ENCODE data around the gene INO80E. TPM values are rescaled to one million over a fixed set of nuclear protein-coding genes. Genes with fewer than 3 reads are reported as not detected.
"Not testable (repeated sequence)": the region's sequence is repeated elsewhere in the genome, so short reads cannot be mapped to it uniquely, and the experiment has no call there.

Gene INO80E
- total RNA-seq, 1 donor from 2014 or later: 29.0 TPM

DNA sequence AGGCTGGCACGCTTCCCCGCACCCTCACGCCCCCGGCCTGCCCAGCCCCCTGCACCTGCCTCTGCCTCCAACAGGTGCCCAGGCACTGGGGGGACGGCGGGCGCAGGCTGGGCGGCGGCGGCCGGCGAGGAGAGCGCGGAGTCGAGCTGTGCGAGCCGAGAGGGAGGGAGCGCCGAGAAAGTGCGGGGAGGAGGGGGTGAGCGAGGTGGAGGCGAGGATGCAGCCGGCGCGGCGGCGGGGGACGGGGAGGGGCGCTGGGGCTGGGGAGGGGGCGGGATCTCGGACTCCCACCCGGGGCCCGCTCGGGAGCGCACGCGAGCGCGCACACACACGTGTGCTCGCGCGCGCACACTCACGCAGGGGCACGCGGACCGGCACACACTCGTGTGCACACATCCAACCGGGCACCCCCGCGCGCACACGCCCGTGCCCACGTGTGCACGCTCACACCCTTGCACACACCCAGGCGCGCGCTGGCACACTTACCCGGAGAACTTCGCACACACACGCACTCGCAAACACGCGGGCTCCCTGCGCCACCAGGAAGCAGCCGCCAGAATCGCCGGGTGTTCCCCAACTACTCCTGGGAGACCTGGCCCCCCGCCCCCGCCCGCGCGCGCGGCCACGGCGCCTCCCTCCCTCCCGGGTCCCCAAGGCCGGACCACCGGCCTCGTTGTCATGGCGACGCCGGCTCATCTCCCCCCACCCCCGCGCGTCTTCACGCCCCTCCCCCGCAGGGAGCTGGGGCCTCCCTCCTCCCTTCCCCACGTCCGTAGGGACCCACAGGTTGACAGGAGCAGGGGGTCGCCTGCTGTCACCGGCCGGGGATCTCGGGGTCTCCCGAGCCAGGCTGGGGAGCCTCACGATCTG lies 15.0 kb downstream of the INO80E start, which contains the start of gene DOC2A:
Gene DOC2A (minus strand): TSS at position 184 of the 870 bp plus-strand sequence. CDS start 805 bp downstream, outside the sequence.
- TF ChIP-seq, protein P1, sequence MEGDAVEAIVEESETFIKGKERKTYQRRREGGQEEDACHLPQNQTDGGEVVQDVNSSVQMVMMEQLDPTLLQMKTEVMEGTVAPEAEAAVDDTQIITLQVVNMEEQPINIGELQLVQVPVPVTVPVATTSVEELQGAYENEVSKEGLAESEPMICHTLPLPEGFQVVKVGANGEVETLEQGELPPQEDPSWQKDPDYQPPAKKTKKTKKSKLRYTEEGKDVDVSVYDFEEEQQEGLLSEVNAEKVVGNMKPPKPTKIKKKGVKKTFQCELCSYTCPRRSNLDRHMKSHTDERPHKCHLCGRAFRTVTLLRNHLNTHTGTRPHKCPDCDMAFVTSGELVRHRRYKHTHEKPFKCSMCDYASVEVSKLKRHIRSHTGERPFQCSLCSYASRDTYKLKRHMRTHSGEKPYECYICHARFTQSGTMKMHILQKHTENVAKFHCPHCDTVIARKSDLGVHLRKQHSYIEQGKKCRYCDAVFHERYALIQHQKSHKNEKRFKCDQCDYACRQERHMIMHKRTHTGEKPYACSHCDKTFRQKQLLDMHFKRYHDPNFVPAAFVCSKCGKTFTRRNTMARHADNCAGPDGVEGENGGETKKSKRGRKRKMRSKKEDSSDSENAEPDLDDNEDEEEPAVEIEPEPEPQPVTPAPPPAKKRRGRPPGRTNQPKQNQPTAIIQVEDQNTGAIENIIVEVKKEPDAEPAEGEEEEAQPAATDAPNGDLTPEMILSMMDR (IDR thresholded peaks at IDR 0.05; ENCODE audit: borderline replicate concordance): no peak
- DNase-seq: no peak
- Histone ChIP-seq H3K4me1 (peaks cover 20% of the 10 kb centered on the region), H3K36me3 (no peaks in the 10 kb centered on the region), H3K9me3 (replicated peaks) (no peaks in the 10 kb centered on the region), H3K4me3 (peak within 1 kb of the TSS; percentile 60), H3K27ac (replicated peaks) (no peak within 1 kb of the TSS), H3K27me3 (ENCODE audit: low read depth) (peaks cover 54% of the 10 kb centered on the region)
- intact Hi-C loops (cut with micrococcal nuclease): no loop called here

DNA sequence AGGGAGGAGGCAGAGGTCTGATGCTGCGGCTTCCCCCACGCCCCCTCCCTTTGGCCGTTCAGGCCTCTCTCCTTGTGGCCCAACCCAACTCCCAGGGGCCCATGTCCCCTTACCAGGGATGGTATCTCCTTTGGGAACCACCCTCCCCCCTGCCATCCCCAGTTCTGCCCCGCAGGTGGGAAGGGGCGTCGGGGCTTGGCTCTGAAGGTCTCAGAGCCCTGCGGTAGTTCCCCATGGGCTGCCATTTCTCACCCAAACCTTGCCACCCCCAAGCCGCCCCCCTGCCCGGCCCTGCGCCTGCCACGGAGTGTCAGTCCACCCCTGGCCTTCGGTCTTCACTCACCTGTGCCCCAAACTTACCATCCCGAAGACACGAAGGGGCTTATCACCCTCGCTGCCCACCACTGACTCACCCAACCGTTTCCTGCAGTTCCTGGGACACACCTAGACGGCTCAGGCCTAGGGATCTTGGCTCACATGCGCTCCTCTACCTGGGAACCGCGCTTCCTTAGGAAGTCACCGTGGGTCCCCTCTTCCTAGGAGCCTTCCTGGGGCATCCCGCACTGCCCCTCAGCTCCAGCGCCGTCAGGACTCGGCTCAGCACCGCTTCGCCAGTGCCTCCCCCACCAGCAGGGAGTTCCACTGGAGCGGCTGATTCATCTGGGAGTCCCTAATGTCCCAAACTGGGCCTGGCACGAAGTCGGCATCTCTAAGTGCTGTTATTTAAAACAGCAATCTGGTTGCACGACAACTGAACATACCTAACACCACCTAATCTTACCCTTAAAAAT lies 15.9 kb downstream of the INO80E start:
- intact Hi-C loops (cut with micrococcal nuclease): no loop called here
- H3K27ac ChIP-seq (replicated peaks): no peak overlapping the region
- H3K4me1 ChIP-seq: peaks cover 20% of the 10 kb centered on the region
- H3K27me3 ChIP-seq (ENCODE audit: low read depth): peaks cover 54% of the 10 kb centered on the region
- TF ChIP-seq, protein P1 (IDR thresholded peaks at IDR 0.05; ENCODE audit: borderline replicate concordance): no peak
- no peaks in the 10 kb centered on the region for H3K36me3 ChIP-seq
- no peaks in the 10 kb centered on the region for H3K9me3 ChIP-seq (replicated peaks)
- H3K4me3 ChIP-seq: peak overlapping the region; percentile 60
- no peak for DNase-seq

GRCh38 chr16:30012598-30012997 lies 16.6 kb downstream of the INO80E start:
- H3K4me3 ChIP-seq; H3K36me3 ChIP-seq; H3K9me3 ChIP-seq (replicated peaks); H3K27ac ChIP-seq (replicated peaks); DNase-seq; intact Hi-C loops (cut with micrococcal nuclease): not testable (repeated sequence)
- peaks cover 20% of the 10 kb centered on the region for H3K4me1 ChIP-seq
- peaks cover 54% of the 10 kb centered on the region for H3K27me3 ChIP-seq (ENCODE audit: low read depth)

DNA sequence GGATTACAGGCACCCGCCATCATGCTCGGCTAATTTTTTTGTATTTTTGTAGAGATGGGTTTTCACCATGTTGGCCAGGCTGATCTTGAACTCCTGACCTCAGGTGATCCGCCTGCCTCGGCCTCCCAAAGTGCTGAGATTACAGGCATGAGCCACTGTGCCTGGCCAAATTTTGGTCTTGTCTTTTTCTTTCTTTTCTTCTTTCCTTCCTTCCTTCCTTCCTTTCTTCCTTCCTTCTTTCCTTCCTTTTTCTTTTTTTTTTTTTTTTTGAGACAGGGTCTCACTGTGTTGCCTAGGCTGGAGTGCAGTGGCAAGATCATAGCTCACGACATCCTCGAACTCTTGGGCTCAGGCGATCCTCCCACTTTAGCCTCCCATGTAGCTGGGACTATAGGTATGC lies 19.4 kb downstream of the INO80E start:
- intact Hi-C loops (cut with micrococcal nuclease); H3K4me3 ChIP-seq; H3K27ac ChIP-seq (replicated peaks); H3K9me3 ChIP-seq (replicated peaks); H3K36me3 ChIP-seq; DNase-seq: not testable (repeated sequence)
- Histone ChIP-seq H3K4me1 (peaks cover 17% of the 10 kb centered on the region), H3K27me3 (ENCODE audit: low read depth) (peaks cover 28% of the 10 kb centered on the region)

- Histone ChIP-seq H3K4me3 (no peak overlapping the region), H3K36me3 (no peaks in the 10 kb centered on the region), H3K27me3 (ENCODE audit: low read depth) (peaks cover 25% of the 10 kb centered on the region), H3K27ac (replicated peaks) (no peak overlapping the region), H3K9me3 (replicated peaks) (no peaks in the 10 kb centered on the region), H3K4me1 (peaks cover 15% of the 10 kb centered on the region)
- DNase-seq: no peak
- intact Hi-C loops (cut with micrococcal nuclease): no loop called here
- TF ChIP-seq, protein P1 (IDR thresholded peaks at IDR 0.05; ENCODE audit: borderline replicate concordance): no peak
Observed at GRCh38 chr16:30016555-30017276, 20.7 kb downstream of the INO80E start.

- TF ChIP-seq, protein P1 (IDR thresholded peaks at IDR 0.05; ENCODE audit: borderline replicate concordance): no peak
- Histone ChIP-seq H3K4me1 (peaks cover 13% of the 10 kb centered on the region), H3K27me3 (ENCODE audit: low read depth) (peaks cover 20% of the 10 kb centered on the region), H3K4me3 (no peak overlapping the region), H3K27ac (replicated peaks) (no peak overlapping the region), H3K9me3 (replicated peaks) (no peaks in the 10 kb centered on the region), H3K36me3 (no peaks in the 10 kb centered on the region)
- no peak for DNase-seq
- intact Hi-C loops (cut with micrococcal nuclease): no loop called here
Observed at GRCh38 chr16:30017277-30017656, 21.2 kb downstream of the INO80E start.

DNA sequence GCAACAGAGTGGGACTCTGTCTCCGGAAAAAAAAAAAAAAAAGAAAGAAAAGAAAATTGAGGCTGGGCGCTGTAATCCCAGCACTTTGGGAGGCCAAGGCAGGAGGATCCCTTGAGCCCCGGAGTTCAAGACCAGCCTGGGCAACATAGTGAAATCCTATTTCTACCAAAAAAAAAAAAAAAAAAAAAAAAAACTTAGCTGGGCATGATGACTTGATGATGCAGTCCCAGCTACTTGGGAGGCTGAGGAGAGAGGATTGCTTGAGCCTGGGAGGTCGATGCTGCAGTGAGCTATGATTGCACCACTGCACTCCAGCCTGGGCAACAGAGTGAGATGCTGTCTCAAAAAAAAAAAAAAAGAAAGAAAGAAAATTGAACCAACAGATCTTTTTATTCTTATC lies 21.9 kb downstream of the INO80E start:
- Histone ChIP-seq H3K4me1 (peaks cover 13% of the 10 kb centered on the region), H3K27me3 (ENCODE audit: low read depth) (peaks cover 13% of the 10 kb centered on the region)
- H3K36me3 ChIP-seq; H3K9me3 ChIP-seq (replicated peaks); H3K4me3 ChIP-seq; H3K27ac ChIP-seq (replicated peaks); DNase-seq; intact Hi-C loops (cut with micrococcal nuclease): not testable (repeated sequence)
